Stomach (tissue), 4 donors: ENCODE results near the gene C1orf74.

Experiments used
- CTCF ChIP-seq, 7 experiments: fragments of 450-650 bp in 4 of 7; fragments of 200-600 bp in 3 of 7; sonication (generic) in 3 of 7; IDR thresholded peaks; one replicate each; pipeline ENCODE4 v1.5.1; 2016 to 2019; ENCODE audit warnings: antibody characterized with exemption in 7 of 7, control low read depth in 2 of 7, mild to moderate bottlenecking in 1 of 7
- POLR2A ChIP-seq, 4 donors: fragments of 450-650 bp; IDR thresholded peaks; one replicate each; pipeline ENCODE4 v1.6.1; 2016; ENCODE audit warnings: antibody characterized with exemption in 4 of 4, control low read depth in 2 of 4, mild to moderate bottlenecking in 1 of 4, moderate library complexity in 1 of 4
- POLR2AphosphoS5 ChIP-seq, 3 donors: sonication (generic); formaldehyde crosslinking; IDR thresholded peaks; one replicate each; pipeline ENCODE4 v1.6.1; 2016; ENCODE audit warnings: antibody characterized with exemption in 3 of 3

DNA sequence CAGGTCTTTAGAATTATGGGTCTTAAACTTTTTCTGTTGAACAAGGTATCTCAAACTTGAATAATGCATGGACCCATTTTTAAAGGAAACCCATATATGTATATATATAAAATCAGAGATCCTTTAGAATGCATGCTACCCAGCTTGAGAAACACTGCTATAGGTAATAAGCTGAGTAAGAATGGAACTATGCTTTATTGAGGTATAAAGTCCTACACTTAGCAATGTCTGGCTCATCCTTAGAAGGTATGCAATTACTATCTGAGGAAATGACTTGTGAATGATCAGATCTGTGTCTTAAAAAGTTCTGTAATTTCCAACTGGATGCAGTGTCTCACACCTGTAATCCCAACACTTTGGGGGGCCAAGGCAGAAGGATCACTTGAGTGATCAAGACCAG lies 17.3 kb downstream of the C1orf74 start:
- TF ChIP-seq POLR2AphosphoS5 (IDR thresholded peaks at IDR 0.05) (no peak), CTCF (IDR thresholded peaks at IDR 0.05) (no peak), POLR2A (IDR thresholded peaks at IDR 0.05) (no peak)
